Activated CD8-positive, alpha-beta T cell treated with anti-CD3 and anti-CD28 coated beads for 36 hours (primary cell): ENCODE measurements around the gene MEF2D. TPM values are rescaled to one million over a fixed set of nuclear protein-coding genes. Genes with fewer than 3 reads are reported as not detected.

ENCODE experiments used
- ATAC-seq: fragments of 200-7000 bp; cut with Tn5 transposase; one replicate; pipeline ENCODE4 v1.10.0; 2021; ENCODE audit warnings: mild to moderate bottlenecking, moderate library complexity
- CTCF ChIA-PET: fragments of 350-600 bp; sonication (Branson Sonifier 250); formaldehyde crosslinking; loops from one replicate; lab custom pipeline; 2021; ENCODE audit warnings: antibody characterized with exemption; lab: Charles Lee
- POLR2A ChIA-PET: fragments of 350-600 bp; sonication (Branson Sonifier 250); formaldehyde crosslinking; loops from one replicate; lab custom pipeline; 2021; ENCODE audit warnings: antibody characterized with exemption; lab: Charles Lee
- DNase-seq: peaks from one replicate; pipeline ENCODE4 v3.0.0-alpha.2; 2020
- H3K27ac Mint-ChIP-seq: one replicate; pipeline ENCODE4 v1.8.0; 2021; ENCODE audit warnings: mild to moderate bottlenecking, mixed read lengths
- H3K27me3 Mint-ChIP-seq: one replicate; pipeline ENCODE4 v1.8.0; 2021; ENCODE audit warnings: mixed read lengths
- H3K36me3 Mint-ChIP-seq: one replicate; pipeline ENCODE4 v1.8.0; 2021; ENCODE audit warnings: low read depth, mixed read lengths
- H3K4me1 Mint-ChIP-seq: one replicate; pipeline ENCODE4 v1.8.0; 2021; ENCODE audit warnings: low read depth, mixed read lengths
- H3K4me3 Mint-ChIP-seq: one replicate; pipeline ENCODE4 v1.8.0; 2021; ENCODE audit warnings: mild to moderate bottlenecking, moderate library complexity, mixed read lengths
- H3K9me3 Mint-ChIP-seq: one replicate; pipeline ENCODE4 v1.8.0; 2021; ENCODE audit warnings: mixed read lengths
- intact Hi-C: fragments of 100-400 bp; cut with micrococcal nuclease; formaldehyde crosslinking; loops from one replicate; pipeline ENCODE4 v1.10.0; 2022
- total RNA-seq, 2 experiments: library from RNA; stranded (reverse); gene quantifications; one replicate each; pipeline ENCODE4 v1.2.3, GENCODE V29; 2021
- TF ChIP-seq, protein P1 (sequence below): fragments of 200-600 bp; IDR thresholded peaks from one replicate; pipeline ENCODE4 v1.8.0; 2022; ENCODE audit warnings: antibody characterized with exemption, mild to moderate bottlenecking

Gene MEF2D
- total RNA-seq, 2 experiments from 2014 or later = 35.3 to 35.8 TPM

DNA sequence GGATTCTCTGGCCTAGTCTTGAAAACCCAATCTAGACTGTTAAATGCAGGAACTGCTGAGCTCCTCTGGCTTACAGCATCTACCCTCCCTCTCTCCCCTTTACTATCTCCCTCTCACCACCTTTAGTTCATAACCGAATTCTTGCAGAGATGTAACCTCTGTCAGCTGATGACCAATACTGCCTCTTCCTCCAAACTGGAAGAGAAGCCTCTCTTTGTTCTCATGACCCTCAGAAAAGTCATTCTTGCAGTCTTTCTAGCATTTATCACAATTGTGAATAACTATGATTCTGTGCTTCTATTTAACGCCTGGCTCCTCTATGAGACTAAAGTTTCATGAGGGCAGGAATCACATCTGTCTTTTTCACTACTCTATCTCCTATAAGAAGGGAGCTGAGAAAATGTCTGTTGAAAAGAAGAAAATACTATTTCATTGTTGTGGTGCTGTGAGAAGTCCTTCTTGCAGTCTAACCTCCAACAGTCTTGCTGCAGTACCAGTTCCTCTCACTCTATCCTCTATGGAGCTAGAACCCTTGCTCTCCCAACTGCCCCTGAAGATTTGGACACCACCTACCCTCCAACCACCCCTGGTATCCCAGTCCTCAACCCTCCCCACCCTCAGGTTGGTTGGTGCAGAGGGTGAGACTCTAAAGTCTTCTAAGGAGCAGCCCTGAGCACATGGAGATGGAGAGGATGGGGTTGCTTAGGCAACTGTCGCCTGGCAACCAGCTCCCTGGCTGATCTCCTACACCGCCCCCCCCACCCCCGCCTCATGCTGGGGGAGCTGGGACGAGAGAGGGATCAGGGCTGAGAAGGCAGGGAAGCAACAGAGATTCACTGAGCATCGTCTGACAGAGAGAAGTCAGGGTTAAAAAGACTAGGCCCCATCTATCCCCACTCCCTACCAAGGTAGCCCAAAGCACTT lies 13.9 kb downstream of the MEF2D start:
- peak overlapping the region; percentile 86 for H3K27ac Mint-ChIP-seq
- intact Hi-C loops = no loop called here
- POLR2A ChIA-PET = interaction anchor here (1.5 to 15.0 kb wide), 2 partner anchors 13 to 106 kb away, joined by 6 to 245 read pairs; partner anchors contain the start of genes MEF2D and NAXE

DNA sequence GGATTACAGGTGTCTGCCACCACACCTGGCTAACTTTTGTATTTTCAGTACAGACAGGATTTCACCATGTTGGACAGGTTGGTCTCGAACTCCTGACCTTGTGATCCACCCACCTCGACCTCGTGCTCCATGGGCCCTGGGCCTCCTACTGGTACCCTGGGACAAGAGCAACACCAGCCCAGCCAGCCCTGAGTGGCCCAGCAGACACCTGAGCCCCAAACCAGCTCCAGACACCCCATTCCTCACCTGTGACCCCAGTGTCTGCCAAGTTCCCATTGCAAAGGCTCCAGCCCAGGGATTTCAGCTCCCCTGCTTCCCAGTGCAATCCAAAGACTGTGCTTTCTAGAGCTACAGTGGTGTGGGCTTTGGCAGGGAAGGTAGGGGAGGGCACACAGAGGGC lies 14.6 kb downstream of the MEF2D start:
- H3K4me3 Mint-ChIP-seq = no peak overlapping the region
- H3K36me3 Mint-ChIP-seq = peaks cover 24% of the 10 kb centered on the region
- ChIA-PET CTCF (interaction anchor here (0.9 to 14.3 kb wide), 8 partner anchors 15 to 138 kb away, joined by 3 to 220 read pairs (median 3); partner anchors contain the start of genes MEF2D and NAXE), POLR2A (interaction anchor here (1.5 to 15.0 kb wide), 2 partner anchors 14 to 106 kb away, joined by 6 to 245 read pairs; partner anchors contain the start of genes MEF2D and NAXE)
- H3K9me3 Mint-ChIP-seq = no peaks in the 10 kb centered on the region
- H3K4me1 Mint-ChIP-seq = peaks cover 75% of the 10 kb centered on the region
- DNase-seq (no peak), ATAC-seq (no peak)
- no peaks in the 10 kb centered on the region for H3K27me3 Mint-ChIP-seq
- intact Hi-C loops = no loop called here
- no peak overlapping the region for H3K27ac Mint-ChIP-seq
- TF ChIP-seq, protein P1, sequence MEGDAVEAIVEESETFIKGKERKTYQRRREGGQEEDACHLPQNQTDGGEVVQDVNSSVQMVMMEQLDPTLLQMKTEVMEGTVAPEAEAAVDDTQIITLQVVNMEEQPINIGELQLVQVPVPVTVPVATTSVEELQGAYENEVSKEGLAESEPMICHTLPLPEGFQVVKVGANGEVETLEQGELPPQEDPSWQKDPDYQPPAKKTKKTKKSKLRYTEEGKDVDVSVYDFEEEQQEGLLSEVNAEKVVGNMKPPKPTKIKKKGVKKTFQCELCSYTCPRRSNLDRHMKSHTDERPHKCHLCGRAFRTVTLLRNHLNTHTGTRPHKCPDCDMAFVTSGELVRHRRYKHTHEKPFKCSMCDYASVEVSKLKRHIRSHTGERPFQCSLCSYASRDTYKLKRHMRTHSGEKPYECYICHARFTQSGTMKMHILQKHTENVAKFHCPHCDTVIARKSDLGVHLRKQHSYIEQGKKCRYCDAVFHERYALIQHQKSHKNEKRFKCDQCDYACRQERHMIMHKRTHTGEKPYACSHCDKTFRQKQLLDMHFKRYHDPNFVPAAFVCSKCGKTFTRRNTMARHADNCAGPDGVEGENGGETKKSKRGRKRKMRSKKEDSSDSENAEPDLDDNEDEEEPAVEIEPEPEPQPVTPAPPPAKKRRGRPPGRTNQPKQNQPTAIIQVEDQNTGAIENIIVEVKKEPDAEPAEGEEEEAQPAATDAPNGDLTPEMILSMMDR = no peak

More for the DNA sequence above, 13.9 kb downstream of the MEF2D start:
- no peak for ATAC-seq
- no peaks in the 10 kb centered on the region for H3K27me3 Mint-ChIP-seq
- peaks cover 18% of the 10 kb centered on the region for H3K36me3 Mint-ChIP-seq
- no peak overlapping the region for H3K4me3 Mint-ChIP-seq
- DNase-seq = no peak
- peaks cover 75% of the 10 kb centered on the region for H3K4me1 Mint-ChIP-seq
- CTCF ChIA-PET = interaction anchor here (0.8 to 14.3 kb wide), 8 partner anchors 14 to 137 kb away, joined by 3 to 220 read pairs (median 3); partner anchors contain the start of genes GPATCH4, MEF2D and NAXE
- no peaks in the 10 kb centered on the region for H3K9me3 Mint-ChIP-seq
- TF ChIP-seq, protein P1 = no peak

GRCh38 chr1:156484480-156485058 lies 16.0 kb downstream of the MEF2D start:
- peaks cover 70% of the 10 kb centered on the region for H3K4me1 Mint-ChIP-seq
- H3K4me3 Mint-ChIP-seq = no peak overlapping the region
- no peak for ATAC-seq
- CTCF ChIA-PET = interaction anchor here (0.8 to 14.3 kb wide), 10 partner anchors 16 to 124 kb away, joined by 3 to 220 read pairs (median 5); partner anchors contain the start of genes MEF2D and NAXE
- H3K9me3 Mint-ChIP-seq = no peaks in the 10 kb centered on the region
- intact Hi-C loops = no loop called here
- H3K27me3 Mint-ChIP-seq = no peaks in the 10 kb centered on the region
- peaks cover 34% of the 10 kb centered on the region for H3K36me3 Mint-ChIP-seq
- peak overlapping the region; percentile 35 for H3K27ac Mint-ChIP-seq
- POLR2A ChIA-PET = interaction anchor here (0.8 to 15.0 kb wide), 5 partner anchors 8 to 108 kb away, joined by 3 to 245 read pairs (median 5); partner anchors contain the start of genes MEF2D and NAXE
- DNase-seq = no peak
- TF ChIP-seq, protein P1 = no peak

GRCh38 chr1:156483397-156483796 lies 17.2 kb downstream of the MEF2D start:
- DNase-seq = no peak
- H3K9me3 Mint-ChIP-seq = no peaks in the 10 kb centered on the region

More at GRCh38 chr1:156483397-156483796, 17.2 kb downstream of the MEF2D start:
- ATAC-seq = no peak
- ChIA-PET CTCF (interaction anchor here (0.6 to 14.3 kb wide), 7 partner anchors 18 to 259 kb away, joined by 3 to 220 read pairs (median 6); partner anchors contain the start of genes MEF2D and TTC24), POLR2A (interaction anchor here (2.8 to 15.0 kb wide), 2 partner anchors 17 to 109 kb away, joined by 15 to 245 read pairs; partner anchors contain the start of genes MEF2D and NAXE)
- no peaks in the 10 kb centered on the region for H3K27me3 Mint-ChIP-seq
- intact Hi-C loops = no loop called here
- H3K4me1 Mint-ChIP-seq = peaks cover 59% of the 10 kb centered on the region
- no peak overlapping the region for H3K4me3 Mint-ChIP-seq
- H3K36me3 Mint-ChIP-seq = peaks cover 44% of the 10 kb centered on the region
- peak overlapping the region; percentile 79 for H3K27ac Mint-ChIP-seq
- TF ChIP-seq, protein P1 = no peak
